T-cell (primary cell): Measurements from ENCODE around the gene DDX24. TPM values are rescaled to one million over a fixed set of nuclear protein-coding genes. Genes with fewer than 3 reads are reported as not detected.

ENCODE experiments used
- ATAC-seq, 4 experiments: fragments of 200-7000 bp in 3 of 4; fragments of 150-1000 bp in 1 of 4; cut with Tn5 transposase; replicated peaks in 1 of 4; 1 replicate in 3 of 4; 2 replicates in 1 of 4; pipeline ENCODE4 v1.10.0; 2021; ENCODE audit warnings: moderate library complexity in 3 of 4, mild to moderate bottlenecking in 2 of 4, moderate number of reproducible peaks in 1 of 4
- CTCF ChIA-PET, 2 donors: fragments of 300-600 bp; sonication (Branson Sonifier 250); formaldehyde crosslinking; loops; one replicate each; lab custom pipeline; 2022; ENCODE audit warnings: antibody characterized with exemption in 2 of 2; lab: Charles Lee
- POLR2A ChIA-PET, 2 donors: fragments of 300-600 bp; sonication (Branson Sonifier 250); formaldehyde crosslinking; loops; one replicate each; lab custom pipeline; 2022; ENCODE audit warnings: antibody characterized with exemption in 2 of 2; lab: Charles Lee
- DNase-seq, 35 experiments: peaks; one replicate each; pipeline versions ENCODE4 v3.0.0 to v3.0.0-alpha.2; 2013 to 2023
- H3K27ac ChIP-seq: one replicate; pipeline ENCODE4 v1.5.1; 2013; ENCODE audit warnings: low read length
- H3K27me3 ChIP-seq, 2 experiments: replicated peaks in 1 of 2; 1 replicate in 1 of 2; 2 replicates in 1 of 2; pipeline versions ENCODE4 v1.6.1 to v1.7.0; 2013; ENCODE audit warnings: low read length in 1 of 2, mixed read lengths in 1 of 2; ENCODE audit not compliant: control insufficient read depth in 2 of 2, insufficient read depth in 2 of 2; ENCODE audit errors: extremely low read depth in 1 of 2
- H3K36me3 ChIP-seq, 2 donors: 1 replicate in 1 of 2; 2 replicates in 1 of 2; pipeline versions ENCODE4 v1.6.1 to v1.7.0; 2013; ENCODE audit warnings: low read length in 1 of 2; ENCODE audit not compliant: control insufficient read depth in 2 of 2, insufficient read depth in 1 of 2; ENCODE audit errors: extremely low read depth in 1 of 2
- H3K4me1 ChIP-seq, 2 experiments: 1 replicate in 1 of 2; 2 replicates in 1 of 2; pipeline versions ENCODE4 v1.6.1 to v1.7.0; 2013; ENCODE audit warnings: low read length in 2 of 2, mixed read lengths in 1 of 2; ENCODE audit not compliant: insufficient read depth in 2 of 2, control insufficient read depth in 1 of 2; ENCODE audit errors: extremely low read depth in 1 of 2
- H3K4me3 ChIP-seq, 2 donors: 1 replicate in 1 of 2; 2 replicates in 1 of 2; pipeline versions ENCODE4 v1.5.1 to v1.7.0; 2013; ENCODE audit warnings: mild to moderate bottlenecking in 2 of 2, low read length in 1 of 2, moderate library complexity in 1 of 2; ENCODE audit not compliant: control insufficient read depth in 1 of 2; ENCODE audit errors: extremely low read depth in 1 of 2
- H3K9me3 ChIP-seq: 2 replicates; pipeline ENCODE4 v1.7.0; 2013
- H3K27ac Mint-ChIP-seq, 2 donors: one replicate each; pipeline ENCODE4 v1.8.0; 2020 to 2021; ENCODE audit warnings: mild to moderate bottlenecking in 2 of 2, mixed read lengths in 2 of 2
- H3K27me3 Mint-ChIP-seq, 2 donors: one replicate each; pipeline ENCODE4 v1.8.0; 2021 to 2022; ENCODE audit warnings: mixed read lengths in 2 of 2
- H3K36me3 Mint-ChIP-seq: one replicate; pipeline ENCODE4 v1.8.0; 2021; ENCODE audit warnings: mixed read lengths
- H3K4me1 Mint-ChIP-seq, 3 donors: one replicate each; pipeline ENCODE4 v1.8.0; 2020 to 2022; ENCODE audit warnings: mixed read lengths in 3 of 3, mild to moderate bottlenecking in 1 of 3
- H3K4me3 Mint-ChIP-seq, 3 donors: one replicate each; pipeline ENCODE4 v1.8.0; 2020 to 2022; ENCODE audit warnings: mild to moderate bottlenecking in 3 of 3, mixed read lengths in 3 of 3, moderate library complexity in 3 of 3
- H3K9me3 Mint-ChIP-seq, 3 donors: one replicate each; pipeline ENCODE4 v1.8.0; 2020 to 2022; ENCODE audit warnings: mixed read lengths in 3 of 3
- WGBS: methylation state at CpG from one replicate; pipeline ENCODE4 v1.1.5; 2013; ENCODE audit warnings: missing lambda C conversion rate; ENCODE audit not compliant: insufficient coverage; 5-methylcytosine and 5-hydroxymethylcytosine counted together
- total RNA-seq, 35 experiments: library from RNA in 6 of 35; stranded (reverse) in 6 of 35; fragments of 120-200 nt in 1 of 35; gene quantifications; one replicate each; pipeline versions ENCODE4 v1.2.1 to v1.2.4 and lab custom pipeline; 2013 to 2026

DDX24 gene
- total RNA-seq, 5 donors from 2014 or later (not counting 1 experiment from before 2014, with no cell fraction given) = 258 to 448 (median 265) TPM

- H3K27me3 ChIP-seq = peaks cover 0 to 41% of the 10 kb centered on the region in 2 experiments
- Mint-ChIP-seq H3K9me3 (peaks cover 6 to 14% (median 9%) of the 10 kb centered on the region in 3 donors), H3K36me3 (peaks cover 3% of the 10 kb centered on the region), H3K4me3 (no peak overlapping the region), H3K27me3 (peaks cover 18 to 31% of the 10 kb centered on the region in 2 donors), H3K4me1 (no peaks in the 10 kb centered on the region), H3K27ac (no peak overlapping the region)
- CTCF ChIA-PET = no interaction called here
- H3K9me3 ChIP-seq = no peaks in the 10 kb centered on the region
- H3K36me3 ChIP-seq = no peaks in the 10 kb centered on the region
- no peak overlapping the region for H3K4me3 ChIP-seq
- WGBS = 91% methylated on average over 6 of the region's 15 CpGs
- no peaks in the 10 kb centered on the region for H3K4me1 ChIP-seq
- POLR2A ChIA-PET = no interaction called here
- no peak for DNase-seq
- no peak overlapping the region for H3K27ac ChIP-seq
- ATAC-seq = no peak
These were observed 34.6 kb upstream of the DDX24 start for GRCh38 chr14:94115631-94116030.

DNA sequence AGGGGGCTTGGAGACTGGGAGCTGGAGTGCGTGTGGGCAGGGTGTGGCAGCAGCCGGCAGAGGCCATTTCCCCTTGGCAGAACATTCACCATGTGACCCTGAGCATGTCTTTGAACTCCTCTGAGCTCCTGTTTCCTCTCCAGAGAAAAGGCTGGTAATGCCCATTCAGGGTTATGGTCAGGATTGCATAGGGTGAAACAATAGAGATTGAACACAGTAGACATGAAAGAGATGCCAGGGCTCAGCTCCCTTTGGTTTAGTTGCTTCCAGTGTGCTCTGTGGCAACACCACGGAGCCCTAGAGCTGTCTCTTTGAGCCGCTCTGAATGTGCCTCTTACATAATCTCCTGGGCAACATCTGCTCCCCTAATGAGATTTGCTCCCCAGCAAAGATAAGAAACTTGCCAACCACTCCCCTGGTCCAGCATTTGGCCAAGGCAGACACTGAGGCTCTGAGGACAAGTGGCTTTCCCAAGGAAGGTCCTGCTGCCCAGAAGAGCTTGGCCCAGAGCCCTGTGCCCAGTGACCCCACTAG is 34.1 kb upstream of the DDX24 start:
- no peak overlapping the region for H3K27ac Mint-ChIP-seq
- no peak overlapping the region for H3K4me3 Mint-ChIP-seq
- CTCF ChIA-PET = no interaction called here
- no peak for ATAC-seq
- H3K9me3 Mint-ChIP-seq = peaks cover 3 to 9% (median 6%) of the 10 kb centered on the region in 3 donors
- WGBS = 22% methylated on average over 3 of the region's 4 CpGs
- no peaks in the 10 kb centered on the region for H3K4me1 Mint-ChIP-seq
- Histone ChIP-seq H3K36me3 (no peaks in the 10 kb centered on the region), H3K4me1 (no peaks in the 10 kb centered on the region), H3K27me3 (peaks cover 0 to 41% of the 10 kb centered on the region in 2 experiments), H3K4me3 (no peak overlapping the region), H3K9me3 (no peaks in the 10 kb centered on the region), H3K27ac (no peak overlapping the region)
- H3K27me3 Mint-ChIP-seq = peaks cover 16 to 31% of the 10 kb centered on the region in 2 donors
- DNase-seq = no peak
- H3K36me3 Mint-ChIP-seq = no peaks in the 10 kb centered on the region
- POLR2A ChIA-PET = no interaction called here

DNA sequence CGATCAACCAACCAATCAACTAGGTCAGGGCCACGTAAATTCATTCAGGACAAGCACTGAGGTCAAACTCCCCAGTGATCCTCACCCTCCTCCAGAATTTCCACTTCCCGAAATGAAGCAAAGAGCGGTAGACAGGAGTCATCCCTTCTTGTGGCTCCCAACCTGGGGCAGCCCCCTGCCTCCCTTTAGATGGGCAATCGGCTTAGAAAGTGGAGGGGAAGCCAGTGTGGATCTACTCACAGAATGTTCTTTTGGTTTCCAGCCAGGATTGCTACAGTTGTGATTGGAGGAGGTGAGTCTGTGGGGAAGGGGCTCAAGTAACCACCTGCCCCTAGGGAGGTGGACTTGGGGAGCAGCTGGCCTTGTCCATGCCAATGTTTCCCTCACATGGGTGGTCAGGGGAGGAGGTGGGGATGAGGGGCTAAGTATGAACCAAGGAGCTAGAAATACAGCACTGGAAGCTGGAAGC is 33.6 kb upstream of the DDX24 start:
- Histone ChIP-seq H3K27me3 (peaks cover 0 to 37% of the 10 kb centered on the region in 2 experiments), H3K4me1 (no peaks in the 10 kb centered on the region), H3K9me3 (no peaks in the 10 kb centered on the region), H3K36me3 (no peaks in the 10 kb centered on the region), H3K4me3 (no peak overlapping the region), H3K27ac (no peak overlapping the region)
- no peak for ATAC-seq
- WGBS = 92% methylated on average over 2 of the region's 5 CpGs
- Mint-ChIP-seq H3K4me1 (no peaks in the 10 kb centered on the region), H3K9me3 (peaks cover 2 to 4% (median 3%) of the 10 kb centered on the region in 3 donors), H3K27me3 (peaks cover 16 to 30% of the 10 kb centered on the region in 2 donors), H3K36me3 (no peaks in the 10 kb centered on the region), H3K4me3 (no peak overlapping the region), H3K27ac (no peak overlapping the region)
- no peak for DNase-seq
- ChIA-PET CTCF (no interaction called here), POLR2A (no interaction called here)

- Mint-ChIP-seq H3K27me3 (peaks cover 16 to 27% of the 10 kb centered on the region in 2 donors), H3K4me1 (no peaks in the 10 kb centered on the region), H3K4me3 (no peak overlapping the region), H3K36me3 (no peaks in the 10 kb centered on the region), H3K9me3 (no peaks in the 10 kb centered on the region), H3K27ac (no peak overlapping the region)
- 85% methylated on average over 3 of the region's 5 CpGs for WGBS
- Histone ChIP-seq H3K36me3 (no peaks in the 10 kb centered on the region), H3K27me3 (peaks cover 0 to 34% of the 10 kb centered on the region in 2 experiments), H3K4me1 (no peaks in the 10 kb centered on the region), H3K27ac (no peak overlapping the region), H3K4me3 (no peak overlapping the region), H3K9me3 (no peaks in the 10 kb centered on the region)
- CTCF ChIA-PET = no interaction called here
- DNase-seq (no peak), ATAC-seq (no peak)
- POLR2A ChIA-PET = interaction anchor here in 1 of 2 donors (0.6 kb wide), 1 partner anchor 27 kb away, joined by 3 read pairs; no protein-coding TSS in a partner anchor
These were observed 33.0 kb upstream of the DDX24 start for GRCh38 chr14:94113908-94114588.

- Histone ChIP-seq H3K27me3 (peaks cover 0 to 34% of the 10 kb centered on the region in 2 experiments), H3K4me3 (no peak overlapping the region), H3K4me1 (no peaks in the 10 kb centered on the region), H3K36me3 (no peaks in the 10 kb centered on the region), H3K9me3 (no peaks in the 10 kb centered on the region), H3K27ac (no peak overlapping the region)
- POLR2A ChIA-PET = interaction anchor here in 1 of 2 donors (0.6 kb wide), 1 partner anchor 28 kb away, joined by 3 read pairs; no protein-coding TSS in a partner anchor
- H3K4me1 Mint-ChIP-seq = no peaks in the 10 kb centered on the region
- H3K27me3 Mint-ChIP-seq = peaks cover 16 to 27% of the 10 kb centered on the region in 2 donors
- CTCF ChIA-PET = no interaction called here
- no peaks in the 10 kb centered on the region for H3K9me3 Mint-ChIP-seq
- DNase-seq (no peak), ATAC-seq (no peak)
- H3K4me3 Mint-ChIP-seq = no peak overlapping the region
- 69% methylated on average over 5 of the region's 6 CpGs for WGBS
- no peak overlapping the region for H3K27ac Mint-ChIP-seq
- H3K36me3 Mint-ChIP-seq = no peaks in the 10 kb centered on the region
These were observed 32.5 kb upstream of the DDX24 start for GRCh38 chr14:94113490-94113889.

GRCh38 chr14:94113073-94113472 is 32.1 kb upstream of the DDX24 start:
- no peak overlapping the region for H3K27ac Mint-ChIP-seq
- no peak overlapping the region for H3K4me3 Mint-ChIP-seq
- WGBS = 77% methylated on average over 3 of the region's 7 CpGs
- peaks cover 16 to 26% of the 10 kb centered on the region in 2 donors for H3K27me3 Mint-ChIP-seq
- peaks cover 0 to 33% of the 10 kb centered on the region in 2 experiments for H3K27me3 ChIP-seq
- H3K9me3 ChIP-seq = no peaks in the 10 kb centered on the region
- no peaks in the 10 kb centered on the region for H3K9me3 Mint-ChIP-seq
- H3K36me3 Mint-ChIP-seq = no peaks in the 10 kb centered on the region
- no peak for ATAC-seq
- DNase-seq = no peak
- ChIA-PET CTCF (no interaction called here), POLR2A (interaction anchor here in 1 of 2 donors (1.0 kb wide), 1 partner anchor 211 kb away, joined by 4 read pairs; no protein-coding TSS in a partner anchor)
- no peaks in the 10 kb centered on the region for H3K4me1 Mint-ChIP-seq
- no peaks in the 10 kb centered on the region for H3K36me3 ChIP-seq
- H3K27ac ChIP-seq = no peak overlapping the region
- H3K4me1 ChIP-seq = no peaks in the 10 kb centered on the region
- H3K4me3 ChIP-seq = no peak overlapping the region
